ENCODE measurements around the gene IGSF21. TPM values are rescaled to one million over a fixed set of nuclear protein-coding genes. Genes with fewer than 3 reads are reported as not detected.

IGSF21 gene
- total and polyA plus RNA-seq, 2 donors (not counting 3 experiments of a cell fraction or from before 2014, with no cell fraction given) = not detected

- no peaks in the 10 kb centered on the region for H3K79me2 ChIP-seq (ENCODE audit: control insufficient read depth, insufficient read depth, low read length)
- no peaks in the 10 kb centered on the region for H3K27me3 ChIP-seq (ENCODE audit: control insufficient read depth in 2 of 2, insufficient read depth in 2 of 2, low read length in 2 of 2)
- DNase-seq (ENCODE audit: low read depth, low spot score) (no peak), FAIRE-seq (no peak)
- no peaks in the 10 kb centered on the region for H3K9me1 ChIP-seq (replicated peaks; ENCODE audit: control insufficient read depth, extremely low read depth, insufficient read depth, low read length)
- TF ChIP-seq FOS (IDR thresholded peaks at IDR 0.05; ENCODE audit: borderline replicate concordance, insufficient read depth, low read length) (no peak), EZH2 (IDR thresholded peaks at IDR 0.05; ENCODE audit: borderline replicate concordance, low read depth, low read length, severe bottlenecking) (no peak), POLR2AphosphoS5 (IDR thresholded peaks at IDR 0.05; ENCODE audit: insufficient read depth, low read depth, low read length) (no peak), GATA2 (IDR thresholded peaks at IDR 0.05; ENCODE audit: insufficient read depth, insufficient read length, low read depth, low read length) (no peak), POLR2A (IDR thresholded peaks at IDR 0.05; ENCODE audit: low read depth, low read length) (no peak), CTCF (IDR thresholded peaks at IDR 0.05; ENCODE audit: extremely low read depth in 1 of 2, insufficient read depth in 1 of 2, low read depth in 1 of 2, low read length in 2 of 2) (no peak), MYC (IDR thresholded peaks at IDR 0.05; ENCODE audit: low read depth, low read length) (no peak), JUN (IDR thresholded peaks at IDR 0.05; ENCODE audit: borderline replicate concordance, insufficient read depth, insufficient read length, low read depth) (no peak), MAX (IDR thresholded peaks at IDR 0.05; ENCODE audit: insufficient read depth, insufficient read length) (no peak)
- intact Hi-C loops (cut with micrococcal nuclease) (no loop called here), dilution Hi-C loops (cut with MboI; ENCODE audit: extremely low pct_ligation_motif_present, low sequenced_read_pairs) (no loop called here)
- H3K9ac ChIP-seq (replicated peaks; ENCODE audit: extremely low read depth, insufficient read depth, low read length) = no peak overlapping the region
- CTCF ChIA-PET = no interaction called here
- no peaks in the 10 kb centered on the region for H4K20me1 ChIP-seq (replicated peaks; ENCODE audit: control insufficient read depth, extremely low read depth, insufficient read depth, low read length)
- H3K4me3 ChIP-seq (replicated peaks in 1 of 3; ENCODE audit: insufficient read depth in 1 of 3, low read depth in 1 of 3, low read length in 3 of 3) = no peak overlapping the region
- H2AFZ ChIP-seq (ENCODE audit: low read depth, low read length) = no peak overlapping the region
- H3K4me1 ChIP-seq (ENCODE audit: control insufficient read depth, extremely low read depth, insufficient read depth, low read length) = no peaks in the 10 kb centered on the region
- H3K9me3 ChIP-seq (replicated peaks; ENCODE audit: control insufficient read depth, insufficient read depth, low read length) = no peaks in the 10 kb centered on the region
- BruUV-seq (replicated peaks) = no TSS peak
- no peak overlapping the region for H3K27ac ChIP-seq (ENCODE audit: insufficient read depth, low read depth, low read length)
- H3K36me3 ChIP-seq (ENCODE audit: control insufficient read depth in 2 of 2, extremely low read depth in 1 of 2, insufficient read depth in 2 of 2, low read length in 2 of 2) = no peaks in the 10 kb centered on the region
- POLR2A ChIA-PET = no interaction called here
- no peak overlapping the region for H3K4me2 ChIP-seq (ENCODE audit: insufficient read depth, low read length)
These were observed 123.2 kb downstream of the IGSF21 start for GRCh38 chr1:18230840-18231239.
